BJ (cell line): ENCODE results near the gene LRRC25. TPM values are rescaled to one million over a fixed set of nuclear protein-coding genes. Genes with fewer than 3 reads are reported as not detected.

Experiments used
- CTCF ChIA-PET: fragments of 350-600 bp; formaldehyde crosslinking; extraction: SDS; loops from one replicate; lab custom pipeline; 2021; ENCODE audit warnings: antibody characterized with exemption, inconsistent platforms; lab: Yijun Ruan, JAX
- POLR2A ChIA-PET: fragments of 300-600 bp; sonication (Branson Sonifier 250); formaldehyde crosslinking; extraction: SDS; loops from one replicate; lab custom pipeline; 2021; ENCODE audit warnings: antibody characterized with exemption; lab: Charles Lee
- DNase-seq: peaks from one replicate; pipeline ENCODE4 v3.0.0-alpha.2; 2011; ENCODE audit warnings: low read depth
- H3K27me3 ChIP-seq: 2 replicates; pipeline ENCODE4 v1.6.0; 2011; ENCODE audit warnings: low read length; ENCODE audit not compliant: control insufficient read depth, insufficient read depth
- H3K36me3 ChIP-seq: 2 replicates; pipeline ENCODE4 v1.5.1; 2011; ENCODE audit warnings: low read length; ENCODE audit not compliant: control insufficient read depth, insufficient read depth
- H3K4me3 ChIP-seq: 2 replicates; pipeline ENCODE4 v1.5.1; 2011; ENCODE audit warnings: low read depth, mild to moderate bottlenecking, control low read depth, low read length
- CTCF ChIP-seq: IDR thresholded peaks from 2 replicates; pipeline ENCODE4 v1.5.1; 2011; ENCODE audit warnings: low read depth, mild to moderate bottlenecking, control low read depth, inconsistent platforms, low read length, moderate library complexity; ENCODE audit not compliant: insufficient read depth
- polyA minus RNA-seq: library from RNA; depleted of rRNA, polyadenylated mRNA; stranded (reverse); fragments of >200 nt; gene quantifications from 2 replicates; pipeline ENCODE4 v1.2.3, GENCODE V29; 2011; rRNA and poly(A)+ RNA removed
- polyA plus RNA-seq: library from polyadenylated mRNA; depleted of rRNA; stranded (reverse); fragments of >200 nt; gene quantifications from 2 replicates; pipeline ENCODE4 v1.2.3, GENCODE V29; 2011; rRNA removed

LRRC25 gene
- polyA plus RNA-seq: 0.06 TPM in 1 of 2 replicates, not detected in the other
- polyA minus RNA-seq: not detected in 2 replicates

GRCh38 chr19:18397242-18398202, at the start of gene LRRC25:
TSS of gene LRRC25 (minus strand) at chr19:18397622. CDS start at chr19:18396963, 659 bp downstream.
- Histone ChIP-seq H3K36me3 (no peaks in the 10 kb centered on the region), H3K27me3 (no peaks in the 10 kb centered on the region), H3K4me3 (no peak within 1 kb of the TSS)
- no peak for TF ChIP-seq CTCF
- POLR2A ChIA-PET: no interaction called here
- CTCF ChIA-PET: interaction anchor here (0.9 to 6.6 kb wide), 3 partner anchors 11 to 53 kb away, joined by 3 to 68 read pairs (median 3); partner anchors contain the start of gene GDF15
- no peak for DNase-seq

- peaks cover 69% of the 10 kb centered on the region for H3K36me3 ChIP-seq
- CTCF ChIA-PET: interaction anchor here (0.6 to 1.2 kb wide), 3 partner anchors 11 to 142 kb away, joined by 3 to 4 read pairs (median 3); partner anchors contain the start of gene REX1BD
These were observed 49.5 kb upstream of the LRRC25 start for GRCh38 chr19:18446811-18447359.

GRCh38 chr19:18446145-18446810, 48.9 kb upstream of the LRRC25 start:
- POLR2A ChIA-PET: interaction anchor here (0.6 kb wide), 1 partner anchor 22 kb away, joined by 3 read pairs; no protein-coding TSS in a partner anchor
- Histone ChIP-seq H3K4me3 (no peak overlapping the region), H3K36me3 (peaks cover 64% of the 10 kb centered on the region), H3K27me3 (no peaks in the 10 kb centered on the region)
- TF ChIP-seq CTCF: no peak
- CTCF ChIA-PET: interaction anchor here (1.0 kb wide), 1 partner anchor 126 kb away, joined by 3 read pairs; no protein-coding TSS in a partner anchor
- no peak for DNase-seq

More at GRCh38 chr19:18446811-18447359, 49.5 kb upstream of the LRRC25 start:
- POLR2A ChIA-PET: interaction anchor here (0.6 kb wide), 1 partner anchor 22 kb away, joined by 3 read pairs; no protein-coding TSS in a partner anchor
- no peak for DNase-seq
- TF ChIP-seq CTCF: no peak
- Histone ChIP-seq H3K4me3 (no peak overlapping the region), H3K27me3 (no peaks in the 10 kb centered on the region)

GRCh38 chr19:18445262-18445948, 48.0 kb upstream of the LRRC25 start:
- TF ChIP-seq CTCF: no peak
- H3K27me3 ChIP-seq: no peaks in the 10 kb centered on the region
- DNase-seq: no peak
- ChIA-PET CTCF (interaction anchor here (0.9 to 1.9 kb wide), 2 partner anchors 8 to 23 kb away, joined by 3 to 5 read pairs; no protein-coding TSS in a partner anchor), POLR2A (no interaction called here)
- no peak overlapping the region for H3K4me3 ChIP-seq
- peaks cover 61% of the 10 kb centered on the region for H3K36me3 ChIP-seq
